Ammon's horn (tissue), 1 donor: ENCODE data around the gene SLC45A3.
"Not testable (repeated sequence)": the region's sequence is repeated elsewhere in the genome, so short reads cannot be mapped to it uniquely, and the experiment has no call there.

Source experiments
- DNase-seq: peaks from one replicate; pipeline ENCODE4 v3.0.0-alpha.2; 2016; ENCODE audit warnings: low spot score

The SLC45A3 gene, protein sequence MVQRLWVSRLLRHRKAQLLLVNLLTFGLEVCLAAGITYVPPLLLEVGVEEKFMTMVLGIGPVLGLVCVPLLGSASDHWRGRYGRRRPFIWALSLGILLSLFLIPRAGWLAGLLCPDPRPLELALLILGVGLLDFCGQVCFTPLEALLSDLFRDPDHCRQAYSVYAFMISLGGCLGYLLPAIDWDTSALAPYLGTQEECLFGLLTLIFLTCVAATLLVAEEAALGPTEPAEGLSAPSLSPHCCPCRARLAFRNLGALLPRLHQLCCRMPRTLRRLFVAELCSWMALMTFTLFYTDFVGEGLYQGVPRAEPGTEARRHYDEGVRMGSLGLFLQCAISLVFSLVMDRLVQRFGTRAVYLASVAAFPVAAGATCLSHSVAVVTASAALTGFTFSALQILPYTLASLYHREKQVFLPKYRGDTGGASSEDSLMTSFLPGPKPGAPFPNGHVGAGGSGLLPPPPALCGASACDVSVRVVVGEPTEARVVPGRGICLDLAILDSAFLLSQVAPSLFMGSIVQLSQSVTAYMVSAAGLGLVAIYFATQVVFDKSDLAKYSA

GRCh38 chr1:205680073-205680851 is at the start of gene SLC45A3:
Gene SLC45A3 (minus strand): TSS chr1:205680509. CDS start chr1:205664656, 15,853 bp downstream.
- no peak for DNase-seq

DNA sequence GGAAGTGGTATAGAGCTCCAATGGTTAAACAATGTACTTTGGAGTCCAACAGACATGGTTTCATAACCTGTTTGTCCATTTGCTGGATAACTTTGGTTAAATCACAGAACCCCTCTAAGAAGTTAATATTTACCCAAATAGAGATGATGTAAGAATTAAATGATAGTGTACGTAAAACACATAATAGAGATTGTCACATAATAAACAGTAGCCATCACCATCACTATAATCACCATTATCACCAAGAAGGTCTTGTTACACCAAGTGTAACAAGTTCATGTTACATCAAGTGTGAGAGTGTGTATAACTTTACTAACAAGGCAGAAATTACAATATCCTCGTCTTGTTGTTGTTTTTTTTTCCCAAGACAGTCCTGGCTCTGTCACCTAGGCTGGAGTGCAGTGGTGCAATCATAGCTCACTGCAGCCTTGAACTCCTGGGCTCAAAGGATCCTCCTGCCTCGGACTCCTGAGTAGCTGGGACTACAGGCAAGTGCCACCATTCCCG is 46.4 kb upstream of the SLC45A3 start:
- DNase-seq = no peak

- no peak for DNase-seq
Measured at GRCh38 chr1:205725514-205725913, 45.2 kb upstream of the SLC45A3 start.

GRCh38 chr1:205720740-205721139 is 40.4 kb upstream of the SLC45A3 start:
- not testable (repeated sequence) for DNase-seq

DNA sequence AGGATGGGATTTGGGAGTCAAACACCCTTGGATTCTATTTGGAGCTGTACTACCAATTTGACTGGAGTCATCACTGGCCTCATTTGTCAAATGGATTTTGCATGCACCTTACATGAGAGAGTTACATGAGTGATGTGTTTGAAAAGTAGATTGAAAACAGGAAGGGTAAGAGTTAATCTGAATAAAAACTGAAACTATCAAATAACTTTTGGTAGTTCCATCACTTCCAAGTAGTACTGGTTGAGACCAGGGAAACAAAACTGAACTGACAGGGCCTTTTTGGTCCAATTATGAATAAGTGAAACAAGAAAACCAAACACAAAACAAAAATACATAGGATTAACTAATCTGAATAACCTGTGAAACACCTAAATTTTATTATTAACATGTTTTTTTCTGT is 39.5 kb upstream of the SLC45A3 start:
- no peak for DNase-seq

GRCh38 chr1:205719015-205719414 is 38.7 kb upstream of the SLC45A3 start:
- DNase-seq = no peak

GRCh38 chr1:205716371-205717132 is 36.2 kb upstream of the SLC45A3 start:
- DNase-seq = no peak

GRCh38 chr1:205715628-205716027 is 35.3 kb upstream of the SLC45A3 start:
- no peak for DNase-seq

GRCh38 chr1:205714906-205715246 is 34.6 kb upstream of the SLC45A3 start:
- no peak for DNase-seq

DNA sequence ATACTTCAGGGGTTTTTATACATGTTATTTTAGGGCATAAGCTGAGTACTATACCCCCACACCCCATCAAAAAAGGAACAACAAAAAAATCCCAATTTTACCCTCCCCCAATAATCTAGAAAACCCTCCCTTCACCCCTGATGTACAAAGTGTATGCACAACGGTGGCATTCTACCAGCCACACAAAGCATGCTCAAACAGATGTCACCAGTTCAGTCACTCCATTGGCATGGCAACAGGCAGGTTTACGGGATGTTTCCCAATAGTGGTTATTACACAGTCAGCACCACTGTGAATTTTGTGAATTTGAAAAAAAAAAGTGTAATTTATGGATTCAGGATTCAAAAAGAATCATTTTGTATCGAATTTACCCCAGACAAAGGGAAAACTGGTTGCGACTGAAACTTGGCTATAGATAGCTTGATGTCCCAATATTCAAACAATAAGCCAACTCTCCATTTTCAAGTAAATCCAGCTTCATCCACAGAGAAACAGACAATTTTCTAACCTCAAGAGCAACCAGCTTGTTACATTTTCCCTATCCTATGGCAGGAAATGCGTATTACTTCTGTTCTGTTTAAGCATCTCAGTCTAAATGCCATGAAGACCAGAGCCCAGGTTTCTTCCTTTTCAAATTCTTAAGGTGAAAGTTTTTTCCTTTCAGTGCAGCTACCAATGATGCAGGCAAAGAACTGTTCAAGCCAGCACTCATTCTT is 34.0 kb upstream of the SLC45A3 start:
- DNase-seq = peak; percentile 77

GRCh38 chr1:205711105-205712048 is 31.1 kb upstream of the SLC45A3 start:
- peak; percentile 93 for DNase-seq

DNA sequence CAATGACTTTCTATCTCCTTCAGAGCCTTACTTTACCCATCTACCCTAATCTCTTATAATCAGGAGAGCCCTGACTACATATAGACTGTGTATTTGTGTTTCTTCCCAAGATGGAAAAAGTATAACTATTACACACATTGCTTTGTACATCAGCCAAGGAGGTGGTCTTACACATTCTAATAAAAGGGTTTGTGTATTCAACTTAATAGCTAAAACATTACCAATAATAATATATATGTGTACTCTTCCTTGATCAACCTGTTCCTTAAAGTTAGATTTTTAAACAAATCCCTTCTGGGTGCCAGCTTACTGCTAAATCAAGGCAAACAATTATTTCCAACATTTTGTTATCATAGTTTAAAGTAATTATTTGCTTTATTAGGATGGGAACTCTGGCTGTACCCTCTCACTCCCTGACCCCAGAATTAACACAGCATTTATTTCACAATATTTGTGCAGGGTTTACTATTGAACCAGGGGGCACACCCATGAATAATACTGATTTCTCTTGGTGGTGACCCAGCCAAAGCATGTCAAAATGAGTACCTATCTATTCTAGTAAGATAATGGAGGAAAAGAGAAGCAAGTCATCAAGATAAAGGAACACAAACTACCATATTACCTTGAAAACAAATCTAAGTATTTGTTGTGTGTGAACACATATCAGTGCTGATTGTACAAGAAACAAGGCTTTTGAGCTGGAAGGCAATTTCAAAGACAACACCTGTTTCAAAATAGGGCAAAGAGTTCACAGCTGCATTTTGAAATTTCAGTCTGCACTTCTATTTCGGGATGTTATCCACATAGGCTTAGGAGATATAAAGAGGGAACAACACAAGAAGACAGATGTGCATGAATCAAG is 30.1 kb upstream of the SLC45A3 start:
- DNase-seq = no peak

- no peak for DNase-seq
Measured at GRCh38 chr1:205709640-205710039, 29.3 kb upstream of the SLC45A3 start.

- DNase-seq = no peak
Measured at GRCh38 chr1:205709059-205709398, 28.7 kb upstream of the SLC45A3 start.

GRCh38 chr1:205706601-205707502 is 26.5 kb upstream of the SLC45A3 start:
- DNase-seq = no peak

- DNase-seq = no peak
Measured at GRCh38 chr1:205704903-205705302, 24.6 kb upstream of the SLC45A3 start.

GRCh38 chr1:205703072-205703471 is 22.8 kb upstream of the SLC45A3 start:
- DNase-seq = no peak

GRCh38 chr1:205701891-205702290 is 21.6 kb upstream of the SLC45A3 start:
- no peak for DNase-seq
